Renal pelvis (tissue), 4 donors: ENCODE data around the gene SAMD4A. TPM values are rescaled to one million over a fixed set of nuclear protein-coding genes. Genes with fewer than 3 reads are reported as not detected.

ENCODE experiments used
- DNase-seq: peaks from one replicate; pipeline ENCODE4 v3.0.0-alpha.2; 2013
- polyA plus RNA-seq, 3 donors: library from polyadenylated mRNA; unstranded; fragments of 120-200 nt; gene quantifications; one replicate each; pipeline ENCODE4 v1.2.1, GENCODE V29; 2013; ENCODE audit not compliant: insufficient read length in 3 of 3

Gene SAMD4A
- polyA plus RNA-seq, 3 donors, result 8.3 to 12.8 (median 11.9) TPM

DNA sequence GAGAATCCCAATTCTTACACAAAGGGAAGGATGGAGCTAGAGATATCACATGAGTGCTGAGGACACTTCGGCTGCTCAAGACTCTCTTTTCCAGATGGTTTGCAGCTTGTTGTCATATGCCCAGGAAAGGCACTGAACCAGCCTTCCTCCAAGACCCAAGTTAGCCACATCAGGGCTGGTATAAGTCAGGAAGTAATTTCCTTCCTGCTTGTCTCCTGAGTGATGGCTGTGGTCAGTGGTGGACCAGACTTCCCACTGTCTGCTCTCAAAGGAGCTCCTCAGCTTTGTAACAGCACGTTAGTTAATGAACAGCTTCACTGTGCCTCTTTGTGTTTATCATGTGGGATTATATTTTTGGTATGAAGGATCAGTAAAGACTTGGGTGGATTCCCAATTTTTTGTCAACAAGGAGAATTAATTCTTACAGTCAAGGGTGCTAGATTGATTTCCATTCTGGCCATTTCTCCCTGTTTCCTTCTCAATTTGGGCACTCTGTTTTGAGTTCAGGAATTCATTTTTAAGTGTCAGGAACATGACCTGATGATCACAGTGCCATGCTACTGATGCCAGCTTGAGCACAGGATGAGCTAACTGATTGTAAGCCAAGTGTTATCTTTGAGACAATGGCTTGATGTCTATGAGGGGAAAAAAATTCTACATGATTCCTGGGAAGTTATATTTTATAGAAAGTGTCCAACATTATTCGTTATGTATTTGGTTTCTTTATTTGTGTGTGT, 189.9 kb downstream of the SAMD4A start:
- DNase-seq, result no peak

DNA sequence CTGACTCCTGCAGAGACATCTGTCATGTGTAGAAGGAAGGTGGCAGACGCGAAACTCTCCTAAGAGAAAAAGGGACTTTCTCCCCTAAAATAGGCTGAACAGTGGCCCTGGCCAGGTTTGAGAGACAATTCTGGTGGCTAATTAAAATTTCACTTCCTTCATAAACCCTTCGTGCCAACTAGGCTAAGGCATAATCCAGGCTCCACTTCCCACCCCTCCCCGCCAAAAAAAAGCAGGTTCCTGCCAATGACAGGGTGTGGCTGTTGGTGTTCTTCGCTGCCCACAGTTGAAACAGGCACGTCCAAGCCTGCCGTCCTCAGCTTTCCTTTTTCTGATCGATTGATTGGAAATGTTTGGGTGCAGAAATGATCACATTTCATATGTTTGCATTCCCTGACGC, 191.1 kb downstream of the SAMD4A start:
- DNase-seq, result no peak

DNA sequence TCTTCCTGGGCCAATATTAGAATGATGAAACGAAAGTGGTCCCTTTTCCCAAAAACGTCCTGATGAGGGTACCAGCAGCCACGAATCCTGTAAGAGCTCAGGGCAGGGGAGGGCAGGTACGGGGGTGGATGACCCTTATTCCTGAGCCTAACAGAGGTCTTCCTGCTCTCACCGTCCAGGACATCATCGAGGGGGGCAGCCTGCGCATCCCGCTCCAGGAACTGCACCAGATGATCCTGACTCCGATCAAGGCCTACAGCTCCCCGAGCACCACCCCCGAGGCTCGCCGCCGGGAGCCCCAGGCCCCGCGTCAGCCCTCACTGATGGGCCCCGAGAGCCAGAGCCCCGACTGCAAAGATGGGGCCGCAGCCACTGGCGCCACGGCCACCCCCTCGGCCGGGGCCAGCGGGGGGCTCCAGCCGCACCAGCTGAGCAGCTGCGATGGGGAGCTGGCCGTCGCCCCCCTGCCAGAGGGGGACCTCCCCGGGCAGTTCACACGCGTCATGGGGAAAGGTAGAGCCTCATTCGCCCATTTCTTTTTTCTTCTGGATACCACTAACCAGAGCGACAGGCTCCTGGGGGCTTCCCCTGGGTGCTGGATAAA, 193.2 kb downstream of the SAMD4A start:
- DNase-seq, result no peak

- no peak for DNase-seq
These were observed 194.1 kb downstream of the SAMD4A start for GRCh38 chr14:54760866-54761575.

- DNase-seq, result no peak
These were observed 194.9 kb downstream of the SAMD4A start for GRCh38 chr14:54761835-54762234.

DNA sequence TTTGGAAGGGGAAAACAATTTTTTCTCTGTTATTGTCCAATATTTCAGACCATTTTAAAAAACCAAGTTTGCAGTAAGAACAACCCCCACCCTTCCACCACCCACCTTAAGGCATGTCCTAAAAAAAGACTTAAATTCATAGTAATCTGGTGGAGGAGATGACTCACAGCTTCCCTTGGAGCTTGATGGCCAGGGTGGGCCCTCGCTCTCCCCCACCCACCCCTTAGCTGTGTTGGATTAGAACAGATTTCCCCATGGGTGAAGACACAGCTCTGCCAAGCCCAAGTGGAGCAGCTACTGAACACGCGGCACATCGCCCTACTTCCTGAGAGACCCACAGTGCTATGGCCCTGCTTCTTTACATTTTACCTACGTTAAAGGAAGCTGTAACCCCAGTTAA, 195.4 kb downstream of the SAMD4A start:
- DNase-seq, result no peak

GRCh38 chr14:54763761-54764160, 196.8 kb downstream of the SAMD4A start:
- DNase-seq, result no peak

GRCh38 chr14:54766276-54767138, 199.6 kb downstream of the SAMD4A start:
- DNase-seq, result no peak

- DNase-seq, result no peak
These were observed 200.2 kb downstream of the SAMD4A start for GRCh38 chr14:54767139-54767431.

GRCh38 chr14:54767450-54767849, 200.5 kb downstream of the SAMD4A start:
- DNase-seq, result no peak

DNA sequence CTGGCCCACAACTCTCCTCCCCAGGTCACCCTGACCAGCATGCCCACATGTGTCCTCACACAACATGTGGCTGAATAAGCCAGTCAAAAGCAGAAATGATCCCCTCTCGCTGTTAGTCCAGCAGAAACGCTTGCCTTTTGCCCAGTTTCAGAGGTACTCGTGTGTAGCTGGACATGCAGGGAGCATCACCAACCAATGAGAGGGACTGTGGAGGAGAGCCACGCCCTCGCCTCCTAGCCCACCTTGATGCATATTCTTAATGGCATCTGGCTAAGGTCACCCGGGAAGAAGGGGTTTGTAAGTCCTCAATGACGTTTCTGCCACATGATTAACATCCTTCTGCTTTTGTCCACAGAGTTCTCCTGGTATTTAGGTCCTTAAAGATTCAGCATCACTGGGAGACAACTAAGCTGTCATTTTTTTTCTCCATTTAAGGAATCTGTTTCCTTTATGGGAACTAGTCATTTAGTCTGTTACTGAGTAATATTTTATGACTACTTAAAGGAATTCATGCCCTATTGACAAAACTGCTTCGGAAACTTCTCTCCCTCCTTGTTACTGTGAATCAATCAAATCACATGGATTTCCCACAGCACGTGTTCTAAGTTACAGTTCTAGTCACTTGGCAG, 201.7 kb downstream of the SAMD4A start:
- DNase-seq, result no peak

- no peak for DNase-seq
These were observed 203.3 kb downstream of the SAMD4A start for GRCh38 chr14:54769951-54770863.

DNA sequence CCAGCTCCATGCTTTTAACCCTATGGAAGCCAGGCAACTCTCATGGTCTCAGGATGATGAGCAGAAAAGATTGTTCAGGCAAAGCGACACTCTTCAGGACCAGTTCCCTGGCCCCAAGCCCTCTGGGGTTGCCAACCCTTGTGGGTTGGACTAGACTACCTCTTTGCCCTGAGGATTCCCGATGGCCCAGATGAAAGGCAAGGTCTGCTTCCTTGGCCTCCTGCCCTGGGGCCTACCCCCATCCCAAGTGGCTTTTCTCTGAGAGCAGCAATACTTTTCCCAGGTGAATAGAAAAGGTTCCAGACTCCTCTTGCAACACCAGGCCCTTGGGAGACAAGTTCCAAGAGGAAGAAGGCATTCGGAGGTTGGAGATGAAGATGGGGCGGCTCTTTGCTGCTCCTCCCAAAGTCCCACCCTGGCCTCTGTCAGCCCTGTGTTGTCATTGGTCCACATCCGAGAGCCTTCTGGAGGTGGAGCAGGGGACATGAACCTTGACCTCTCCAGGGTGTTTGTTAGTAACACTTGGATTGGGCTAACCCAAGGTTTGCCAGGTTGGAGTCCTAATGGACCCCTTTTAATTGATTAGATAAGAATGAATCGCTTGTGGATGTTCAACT, 204.6 kb downstream of the SAMD4A start:
- DNase-seq, result no peak

DNA sequence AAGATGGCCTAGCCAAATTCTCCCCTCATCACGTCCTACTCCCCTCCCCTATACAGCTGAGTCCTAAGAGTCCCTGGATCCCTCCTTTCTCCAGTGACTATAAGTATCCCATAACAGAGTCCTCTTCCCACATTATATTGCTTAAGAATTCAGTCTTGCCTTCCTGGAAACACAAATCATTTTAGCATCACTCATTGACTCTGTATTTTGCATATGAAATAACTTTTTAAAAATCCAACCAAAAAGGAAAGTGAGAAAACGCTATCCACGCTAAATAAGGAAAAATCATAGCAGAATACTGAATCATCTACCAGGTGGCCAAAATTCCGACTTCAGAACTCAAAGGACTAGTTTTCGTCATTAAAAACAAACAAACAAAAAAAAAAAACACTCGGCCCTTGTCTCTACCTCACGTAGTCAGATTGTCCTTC, 205.5 kb downstream of the SAMD4A start:
- DNase-seq, result no peak

DNA sequence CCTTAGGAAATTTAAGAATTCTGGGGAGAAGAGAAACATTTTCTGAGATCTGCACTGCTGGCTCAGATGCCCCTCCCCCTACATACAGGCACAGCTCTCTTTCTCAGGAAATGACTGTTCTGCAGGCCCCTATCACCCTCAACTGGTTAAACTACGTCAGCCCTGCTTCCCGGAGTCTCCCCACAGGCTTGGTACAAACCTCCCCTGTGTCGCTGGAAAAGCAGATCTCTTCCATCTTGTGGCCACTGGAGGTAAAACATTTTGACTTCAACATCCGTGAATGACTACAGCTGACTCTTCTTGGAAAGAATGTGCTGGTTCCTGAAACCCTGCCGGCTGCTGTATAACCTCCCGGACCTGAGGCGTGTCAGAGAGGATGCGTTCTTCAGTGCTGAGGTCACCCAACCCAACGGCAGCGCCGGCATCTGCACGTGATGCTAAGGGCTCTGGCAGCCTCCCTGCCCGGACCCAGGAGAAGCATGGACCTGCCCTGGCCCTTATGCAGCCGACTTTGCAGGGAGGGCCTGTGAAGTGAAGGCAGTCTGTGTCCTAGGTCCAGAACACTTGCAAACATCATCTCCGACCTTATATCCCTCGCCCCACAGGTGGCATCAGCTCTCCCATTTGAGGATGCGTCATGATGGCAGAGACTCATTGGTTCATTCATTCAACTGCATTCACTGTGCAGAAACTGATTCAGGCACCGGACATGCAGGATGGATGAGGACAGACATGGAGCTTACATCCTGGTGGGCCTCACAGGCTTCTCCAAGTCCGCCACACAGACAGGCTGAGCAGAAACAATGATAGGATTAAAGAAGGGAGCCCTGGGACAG, 206.5 kb downstream of the SAMD4A start:
- peak; percentile 95 for DNase-seq

DNA sequence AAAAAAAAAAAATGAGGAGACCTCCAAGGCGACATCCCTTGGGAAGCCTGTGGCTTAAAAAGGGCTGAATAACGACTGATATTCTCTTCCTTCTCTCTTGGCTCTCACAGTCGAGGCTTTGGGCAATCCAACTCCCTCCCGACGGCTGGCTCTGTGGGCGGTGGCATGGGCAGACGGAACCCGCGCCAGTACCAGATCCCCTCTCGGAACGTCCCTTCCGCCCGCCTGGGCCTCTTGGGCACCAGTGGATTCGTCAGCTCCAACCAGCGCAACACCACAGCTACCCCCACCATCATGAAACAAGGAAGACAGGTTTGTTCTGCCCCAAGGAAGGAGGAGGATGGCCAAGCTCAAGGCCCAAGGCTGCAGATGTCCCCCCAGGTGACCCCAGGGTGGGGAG, 207.9 kb downstream of the SAMD4A start:
- DNase-seq, result no peak

DNA sequence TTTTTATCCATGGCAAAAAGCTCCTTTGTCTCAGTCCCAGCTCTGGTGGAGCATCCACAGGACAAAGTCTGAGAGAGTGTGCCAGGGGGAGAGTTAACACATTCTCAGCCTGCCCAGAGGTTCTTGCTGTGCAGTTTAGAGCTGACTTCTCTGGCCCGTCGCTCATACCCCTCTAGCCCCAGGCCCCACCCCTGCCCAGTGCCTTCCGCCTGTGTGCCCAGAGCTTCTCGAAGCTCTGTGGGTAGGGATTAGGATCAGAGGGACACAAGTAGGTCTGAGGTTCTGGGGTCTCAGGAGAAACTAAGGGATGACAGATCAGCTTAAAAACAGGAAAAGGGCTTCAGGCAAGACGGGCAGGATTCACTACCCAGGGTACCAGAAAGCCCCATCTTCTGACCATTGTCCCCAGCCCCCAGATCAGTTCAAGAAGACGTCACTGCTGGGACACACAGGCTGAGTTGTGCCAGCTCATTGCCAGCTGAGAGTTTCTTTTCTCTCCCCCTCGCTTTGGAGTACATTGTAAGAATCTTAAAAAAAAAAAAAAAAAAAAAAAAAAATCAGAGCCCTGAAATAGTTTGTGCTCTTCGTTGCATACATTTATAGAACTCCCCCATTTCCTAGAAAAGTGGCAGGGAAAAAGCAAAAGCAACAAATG, 208.7 kb downstream of the SAMD4A start:
- no peak for DNase-seq

DNA sequence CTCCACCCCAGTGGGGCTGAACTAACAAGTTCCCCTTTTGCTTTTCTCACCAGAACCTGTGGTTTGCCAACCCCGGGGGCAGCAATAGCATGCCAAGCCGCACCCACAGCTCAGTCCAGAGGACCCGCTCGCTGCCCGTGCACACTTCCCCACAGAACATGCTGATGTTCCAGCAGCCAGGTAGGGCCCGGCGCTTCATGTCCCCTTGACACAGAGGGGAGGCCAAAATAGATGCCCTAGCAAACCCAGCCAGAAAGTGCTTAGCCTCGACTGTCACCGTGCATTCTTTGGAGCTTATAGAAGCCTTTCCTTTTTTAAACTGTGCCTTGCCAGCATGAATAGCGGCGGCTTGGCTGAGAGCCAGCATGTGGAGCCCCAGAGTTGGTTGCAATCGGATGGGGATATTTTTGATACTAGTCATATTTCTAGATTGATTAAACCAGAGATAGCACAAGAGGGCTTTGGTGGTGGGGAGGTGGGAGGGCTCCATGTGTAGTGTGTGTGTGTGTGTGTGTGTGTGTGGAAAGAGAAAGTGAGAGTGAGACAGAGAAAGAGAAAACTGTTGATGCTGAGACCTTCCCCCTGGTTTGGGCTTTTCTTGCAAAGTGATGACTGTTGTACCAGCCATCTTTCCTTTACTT, 209.6 kb downstream of the SAMD4A start:
- DNase-seq, result no peak
